VCaP (cell line): ENCODE measurements around the gene JADE1.

Experiments used
- H3K27ac ChIP-seq: fragments of 450-650 bp; 2 replicates; pipeline ENCODE4 v1.5.1; 2017
- TF ChIP-seq, protein P1 (sequence below): fragments of 450-650 bp; conservative IDR thresholded peaks from 2 replicates; pipeline ENCODE4 v1.5.1; 2017; ENCODE audit warnings: mild to moderate bottlenecking, moderate library complexity

The JADE1 gene

GRCh38 chr4:128823025-128823661, 13.6 kb downstream of the JADE1 start:
- TF ChIP-seq, protein P1, sequence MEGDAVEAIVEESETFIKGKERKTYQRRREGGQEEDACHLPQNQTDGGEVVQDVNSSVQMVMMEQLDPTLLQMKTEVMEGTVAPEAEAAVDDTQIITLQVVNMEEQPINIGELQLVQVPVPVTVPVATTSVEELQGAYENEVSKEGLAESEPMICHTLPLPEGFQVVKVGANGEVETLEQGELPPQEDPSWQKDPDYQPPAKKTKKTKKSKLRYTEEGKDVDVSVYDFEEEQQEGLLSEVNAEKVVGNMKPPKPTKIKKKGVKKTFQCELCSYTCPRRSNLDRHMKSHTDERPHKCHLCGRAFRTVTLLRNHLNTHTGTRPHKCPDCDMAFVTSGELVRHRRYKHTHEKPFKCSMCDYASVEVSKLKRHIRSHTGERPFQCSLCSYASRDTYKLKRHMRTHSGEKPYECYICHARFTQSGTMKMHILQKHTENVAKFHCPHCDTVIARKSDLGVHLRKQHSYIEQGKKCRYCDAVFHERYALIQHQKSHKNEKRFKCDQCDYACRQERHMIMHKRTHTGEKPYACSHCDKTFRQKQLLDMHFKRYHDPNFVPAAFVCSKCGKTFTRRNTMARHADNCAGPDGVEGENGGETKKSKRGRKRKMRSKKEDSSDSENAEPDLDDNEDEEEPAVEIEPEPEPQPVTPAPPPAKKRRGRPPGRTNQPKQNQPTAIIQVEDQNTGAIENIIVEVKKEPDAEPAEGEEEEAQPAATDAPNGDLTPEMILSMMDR = no peak
- H3K27ac ChIP-seq = no peak overlapping the region

DNA sequence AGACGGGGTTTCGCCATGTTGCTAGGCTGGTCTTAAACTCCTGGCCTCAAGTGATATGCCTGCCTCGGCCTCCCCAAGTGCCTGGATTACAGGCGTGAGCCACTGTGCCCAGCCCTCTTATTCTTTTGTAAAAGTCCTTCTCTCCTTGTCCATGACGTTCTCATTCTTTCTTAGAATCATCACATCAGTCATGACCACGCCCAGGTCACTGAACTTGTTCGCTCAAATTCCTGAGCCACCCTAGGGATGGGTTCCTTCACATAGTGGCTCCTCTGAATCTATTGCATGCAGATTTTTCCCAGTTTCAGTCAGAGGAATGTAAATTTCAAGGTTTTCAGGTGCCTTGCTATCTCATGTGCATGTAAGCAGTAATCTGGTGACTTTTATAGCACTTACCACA, 15.7 kb downstream of the JADE1 start:
- TF ChIP-seq, protein P1 = no peak
- no peak overlapping the region for H3K27ac ChIP-seq

DNA sequence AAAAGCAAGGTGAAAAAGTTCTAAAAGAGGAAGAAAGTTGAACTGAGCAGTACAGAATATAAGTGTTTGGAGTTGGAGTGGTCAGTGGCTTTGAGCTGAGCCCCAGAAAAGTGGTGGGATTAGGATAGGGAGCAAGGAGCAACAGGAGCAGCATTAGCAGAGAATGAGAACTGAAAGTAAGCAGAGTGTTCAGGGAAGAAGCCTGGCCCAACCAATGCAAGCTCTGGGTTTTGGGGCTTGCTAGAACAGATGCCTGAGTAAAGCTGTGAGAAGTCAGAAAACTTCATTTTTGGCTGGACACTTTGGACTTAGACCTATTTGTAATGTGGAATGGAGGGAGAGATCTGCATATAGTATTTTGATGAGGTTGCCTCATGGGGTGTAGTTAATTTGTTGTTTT, 17.8 kb downstream of the JADE1 start:
- TF ChIP-seq, protein P1 = no peak
- H3K27ac ChIP-seq = no peak overlapping the region

DNA sequence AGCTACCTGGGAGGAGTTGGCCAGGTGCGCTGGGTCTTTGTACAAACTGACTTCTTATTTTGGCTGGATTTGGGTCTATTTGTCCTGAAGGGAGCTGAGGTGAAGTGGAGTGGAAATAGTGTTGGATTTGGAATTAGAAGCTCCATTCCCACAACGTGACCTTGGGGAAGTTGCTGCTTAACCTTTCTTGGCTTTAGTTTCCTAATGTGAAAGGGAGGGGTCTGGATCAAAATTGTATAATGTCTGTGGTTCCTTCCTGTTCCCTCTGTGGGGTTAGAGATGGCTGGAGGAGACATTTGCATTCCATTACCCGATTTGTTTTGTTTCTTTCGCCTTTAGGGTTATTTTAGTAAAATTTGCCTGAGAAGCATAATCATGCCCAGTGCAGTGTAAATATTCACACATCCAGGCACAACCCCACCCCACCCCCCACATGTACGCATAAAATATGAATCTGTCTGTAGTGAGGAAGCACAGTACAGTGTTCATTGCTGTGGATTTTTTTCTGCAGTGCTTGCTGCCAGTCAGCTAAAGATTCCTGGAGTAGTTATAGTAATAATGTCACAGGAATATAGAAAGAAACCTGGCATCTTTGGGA, 21.5 kb downstream of the JADE1 start:
- peak overlapping the region; percentile 69 for H3K27ac ChIP-seq
- TF ChIP-seq, protein P1 = no peak

DNA sequence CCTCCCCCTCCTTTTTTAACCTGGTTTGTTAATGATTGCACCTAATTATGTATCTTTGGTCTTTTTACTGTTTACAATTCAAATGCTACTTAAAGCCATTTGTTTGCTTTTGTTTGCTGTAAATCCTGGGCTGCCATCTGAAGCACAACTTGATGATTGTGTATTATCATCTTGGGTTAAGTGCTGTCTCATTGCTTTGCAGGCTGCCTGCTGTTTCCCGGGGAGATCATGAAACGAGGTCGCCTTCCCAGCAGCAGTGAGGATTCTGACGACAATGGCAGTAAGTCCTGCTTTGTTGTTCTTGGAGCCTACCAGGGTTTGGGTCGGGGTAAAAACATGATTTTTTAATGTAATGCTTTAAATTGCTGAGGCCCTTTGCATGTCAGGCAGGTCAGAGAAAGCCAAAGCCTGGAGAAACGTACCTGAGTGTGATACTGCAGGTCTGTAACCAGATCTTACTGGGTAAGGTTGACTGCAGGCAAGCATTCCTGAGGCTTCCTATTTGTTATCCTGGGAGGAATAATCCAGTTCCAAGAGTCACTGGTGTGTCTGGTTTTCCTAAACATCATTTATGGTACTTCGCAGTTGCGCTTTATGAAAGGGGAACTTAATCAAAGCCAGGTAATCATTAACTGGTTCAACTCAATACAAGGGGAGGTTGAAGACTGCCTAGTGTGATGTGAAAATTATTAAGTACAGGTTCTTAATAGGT, 22.2 kb downstream of the JADE1 start:
- H3K27ac ChIP-seq = peak overlapping the region; percentile 69
- TF ChIP-seq, protein P1 = no peak

DNA sequence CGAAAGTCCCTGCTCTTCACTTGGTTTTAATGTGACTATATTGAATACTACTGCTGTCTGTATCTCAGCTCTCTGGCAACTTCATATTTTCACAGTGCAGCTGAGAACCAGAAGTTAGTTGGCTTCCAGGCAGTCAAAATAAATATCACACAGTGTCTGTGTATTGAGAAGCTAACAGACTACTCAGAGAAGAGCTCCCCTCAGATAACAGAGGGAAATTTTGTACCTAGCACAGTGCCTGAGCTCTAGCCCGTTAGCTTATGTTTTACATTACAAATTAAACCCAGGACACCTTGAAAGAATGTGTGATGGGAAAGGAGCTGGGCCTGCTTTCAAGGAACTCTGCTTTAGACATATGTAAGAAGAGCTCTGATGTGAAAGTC, 22.7 kb downstream of the JADE1 start:
- H3K27ac ChIP-seq = peak overlapping the region; percentile 69
- TF ChIP-seq, protein P1 = no peak

- TF ChIP-seq, protein P1 = no peak
- H3K27ac ChIP-seq = no peak overlapping the region
These were observed 26.2 kb downstream of the JADE1 start for GRCh38 chr4:128835498-128836222.
